Activated CD4-positive, alpha-beta T cell treated with anti-CD3 and anti-CD28 coated beads, Interleukin-10, Interleukin-2, amounts not matched to agents 100 ng/mL and 50 ng/mL, durations not matched to agents 16 hours and 8 hours (primary cell): ENCODE results near the gene OPRL1.

ENCODE experiments used
- DNase-seq: peaks from one replicate; pipeline ENCODE4 v3.0.0-alpha.2; 2020

Gene OPRL1

DNA sequence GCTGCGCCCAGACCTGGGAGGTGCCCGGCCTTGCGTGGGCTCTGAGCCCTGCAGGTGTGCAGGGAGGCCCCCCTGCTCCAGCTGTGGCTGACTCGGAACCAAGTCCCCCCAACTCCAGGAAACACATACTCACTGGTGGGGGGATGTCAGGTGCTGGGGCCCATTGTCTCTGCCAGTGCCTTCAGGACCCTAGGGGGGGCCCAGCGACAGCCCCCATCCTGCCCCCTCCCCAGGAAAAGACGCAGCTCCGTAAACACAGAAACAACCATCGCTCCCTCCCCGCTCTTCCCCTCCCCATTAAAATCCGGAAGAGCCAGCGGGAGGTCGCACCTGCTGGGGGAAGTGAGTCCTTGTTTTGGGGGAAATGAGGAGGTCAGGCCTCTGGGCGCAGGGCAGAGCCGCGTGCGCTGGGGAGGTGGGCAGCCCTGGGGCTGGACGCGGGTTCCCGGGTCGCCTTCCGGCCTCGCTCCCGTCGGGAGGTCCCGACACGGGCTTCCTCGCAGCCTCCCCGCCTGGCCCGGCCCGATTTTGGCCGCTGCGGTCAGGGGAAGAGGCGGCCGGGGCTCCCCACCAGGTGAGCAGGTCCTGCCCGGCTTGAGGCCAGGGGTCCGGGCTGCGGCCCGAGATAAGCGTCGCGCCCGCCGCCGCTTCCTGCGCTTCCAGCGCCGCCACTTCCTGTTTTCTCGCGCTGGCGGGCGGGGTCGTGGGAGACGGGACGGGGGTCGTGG is 37.7 kb upstream of the OPRL1 start:
- DNase-seq, result no peak

GRCh38 chr20:64043768-64044167 is 36.1 kb upstream of the OPRL1 start:
- no peak for DNase-seq

GRCh38 chr20:64044484-64045247 is 35.2 kb upstream of the OPRL1 start:
- no peak for DNase-seq

DNA sequence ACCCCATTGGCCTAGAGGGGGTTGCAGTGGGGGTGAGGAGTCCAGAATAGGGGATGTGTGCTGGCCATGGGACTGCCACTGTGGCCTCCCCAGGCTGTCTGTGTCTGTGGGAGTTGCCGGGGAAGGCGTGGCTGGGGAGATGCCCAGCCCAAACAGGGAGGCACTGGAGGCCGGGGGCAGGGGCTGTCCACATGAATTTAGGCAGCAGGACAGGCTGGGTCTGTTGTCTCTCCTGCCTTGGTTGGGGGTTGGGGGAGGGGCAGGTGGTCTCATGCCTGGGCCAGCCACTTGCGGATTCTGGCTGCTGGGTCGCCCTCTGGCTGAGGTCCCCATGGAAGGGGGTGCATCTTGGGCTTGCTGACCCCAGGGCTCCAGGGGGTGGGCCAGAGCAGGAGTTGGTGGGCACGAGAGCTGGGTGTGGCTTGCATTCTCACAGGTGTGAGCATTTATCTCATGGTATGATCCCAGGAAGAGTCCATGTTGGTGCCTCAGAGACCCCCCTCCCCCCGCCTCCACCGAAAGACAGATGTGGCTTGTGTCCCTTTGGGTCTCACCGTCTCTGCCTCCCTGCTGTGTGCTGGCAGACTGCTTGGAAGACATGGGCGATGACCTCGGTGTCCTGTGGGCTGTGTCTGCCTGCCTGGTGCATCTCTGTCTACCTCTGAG is 34.4 kb upstream of the OPRL1 start:
- DNase-seq, result no peak

- no peak for DNase-seq
Measured at GRCh38 chr20:64047046-64047389, 32.9 kb upstream of the OPRL1 start.

GRCh38 chr20:64047968-64048401 is 31.9 kb upstream of the OPRL1 start:
- DNase-seq, result no peak

GRCh38 chr20:64048402-64049044 is 31.4 kb upstream of the OPRL1 start:
- no peak for DNase-seq

- peak; percentile 53 for DNase-seq
Measured at GRCh38 chr20:64049060-64049877, 30.6 kb upstream of the OPRL1 start, which contains the start of gene SOX18. Gene SOX18, minus strand, starts transcription at chr20:64049639. Its CDS starts 123 bp downstream, at chr20:64049516.

GRCh38 chr20:64049878-64050260 is 30.0 kb upstream of the OPRL1 start:
- no peak for DNase-seq

GRCh38 chr20:64050261-64051032 is 29.4 kb upstream of the OPRL1 start:
- no peak for DNase-seq

DNA sequence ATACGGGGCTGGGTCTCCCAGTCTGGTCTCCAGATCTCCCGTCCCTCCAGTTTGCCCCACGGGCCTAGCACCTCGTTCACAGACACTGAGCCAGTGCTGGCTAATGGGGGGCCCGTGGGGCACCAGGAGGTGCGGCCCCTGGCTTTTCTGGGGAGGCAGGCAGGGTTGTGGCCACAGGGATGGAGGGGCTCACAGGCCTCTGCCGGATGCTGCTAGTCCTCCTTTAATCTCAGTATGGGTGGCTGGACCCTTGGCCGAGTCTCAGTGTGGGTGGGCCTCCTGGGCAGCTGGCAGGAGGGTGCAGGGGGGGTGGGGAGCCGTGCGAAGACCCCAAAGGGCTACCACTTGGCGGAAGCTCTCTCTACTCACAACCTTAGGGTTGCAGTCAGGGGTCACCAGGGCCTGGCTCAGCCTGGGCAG is 28.8 kb upstream of the OPRL1 start:
- DNase-seq, result no peak

DNA sequence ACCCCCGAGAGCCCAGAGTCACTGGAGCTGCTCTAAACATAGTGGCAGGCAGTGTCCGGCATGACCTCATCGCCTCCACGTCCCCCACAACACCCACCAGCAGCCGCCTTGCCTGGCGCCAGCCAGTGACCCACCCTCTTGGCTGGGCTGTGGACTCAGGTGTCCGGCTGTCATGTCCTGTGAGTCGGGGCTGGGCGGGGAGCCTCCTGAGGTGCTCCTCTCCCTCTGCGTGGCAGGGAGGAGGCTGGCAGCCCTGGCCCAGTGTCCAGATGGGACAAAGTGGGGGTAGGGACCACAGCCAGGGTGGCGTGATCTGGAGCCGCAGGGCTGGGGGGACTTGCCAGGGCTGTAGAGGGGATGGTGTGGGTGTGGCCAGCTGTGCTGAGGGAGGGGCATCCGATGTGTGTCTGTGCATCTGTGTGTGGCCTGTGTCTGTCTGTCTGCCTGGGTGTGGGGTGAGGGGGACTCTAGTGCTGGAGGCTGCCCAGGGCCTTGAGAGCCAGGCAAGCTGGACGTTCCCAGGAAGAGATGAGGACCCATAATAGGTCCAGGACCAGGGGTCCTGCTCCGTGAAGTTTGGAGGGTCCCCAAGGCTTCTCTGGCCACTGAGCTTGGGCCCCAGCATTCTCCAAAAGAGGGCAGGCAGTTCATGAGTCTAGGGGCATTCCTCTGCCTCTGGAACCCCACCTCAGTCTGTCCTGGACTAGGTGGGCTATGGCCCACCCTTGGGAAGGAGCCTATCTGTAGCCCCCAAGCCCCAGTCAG is 28.1 kb upstream of the OPRL1 start:
- DNase-seq, result no peak

GRCh38 chr20:64052326-64052722 is 27.6 kb upstream of the OPRL1 start:
- no peak for DNase-seq

DNA sequence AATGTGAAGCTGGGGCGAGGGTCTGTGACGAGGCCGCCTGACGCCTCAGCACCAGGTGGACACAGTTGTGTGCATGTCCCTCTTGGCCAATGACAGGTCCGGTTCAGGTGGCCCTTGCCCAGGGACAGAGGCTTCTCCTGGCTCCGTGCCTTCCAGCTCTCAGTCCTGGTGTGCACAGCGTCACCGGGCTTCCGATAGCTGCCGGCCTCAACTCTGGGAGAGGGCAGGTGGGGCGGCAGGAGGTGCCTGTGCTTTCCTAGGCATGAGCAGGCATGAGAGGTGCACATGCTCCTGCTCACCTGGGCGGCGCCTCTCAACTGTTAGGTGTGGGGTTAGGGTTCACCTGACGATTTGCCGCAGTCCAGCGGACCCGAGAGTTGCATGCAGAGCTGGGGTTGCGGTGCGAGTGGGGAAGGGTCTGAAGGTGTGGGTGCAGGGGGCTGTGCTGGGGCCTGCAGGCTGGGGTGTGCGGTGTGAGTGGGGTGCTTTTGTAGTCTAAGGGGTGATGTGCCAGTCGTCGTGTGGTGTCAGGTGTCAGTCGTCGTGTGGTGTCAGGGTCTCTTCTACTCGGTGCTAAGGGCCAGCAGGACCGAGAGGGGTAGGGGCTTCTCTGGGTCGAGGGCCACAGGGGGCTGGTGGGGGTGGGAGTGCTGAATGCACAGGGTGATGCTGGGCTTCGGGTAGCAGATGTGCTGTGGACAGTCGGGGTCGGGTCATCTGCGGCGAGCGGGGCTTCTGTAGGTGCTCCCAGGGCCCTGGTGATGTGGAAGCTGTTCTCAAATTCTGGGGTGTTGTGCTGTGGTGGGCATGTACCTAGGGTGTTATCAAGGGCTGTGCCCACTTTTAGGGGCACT is 26.7 kb upstream of the OPRL1 start:
- no peak for DNase-seq

DNA sequence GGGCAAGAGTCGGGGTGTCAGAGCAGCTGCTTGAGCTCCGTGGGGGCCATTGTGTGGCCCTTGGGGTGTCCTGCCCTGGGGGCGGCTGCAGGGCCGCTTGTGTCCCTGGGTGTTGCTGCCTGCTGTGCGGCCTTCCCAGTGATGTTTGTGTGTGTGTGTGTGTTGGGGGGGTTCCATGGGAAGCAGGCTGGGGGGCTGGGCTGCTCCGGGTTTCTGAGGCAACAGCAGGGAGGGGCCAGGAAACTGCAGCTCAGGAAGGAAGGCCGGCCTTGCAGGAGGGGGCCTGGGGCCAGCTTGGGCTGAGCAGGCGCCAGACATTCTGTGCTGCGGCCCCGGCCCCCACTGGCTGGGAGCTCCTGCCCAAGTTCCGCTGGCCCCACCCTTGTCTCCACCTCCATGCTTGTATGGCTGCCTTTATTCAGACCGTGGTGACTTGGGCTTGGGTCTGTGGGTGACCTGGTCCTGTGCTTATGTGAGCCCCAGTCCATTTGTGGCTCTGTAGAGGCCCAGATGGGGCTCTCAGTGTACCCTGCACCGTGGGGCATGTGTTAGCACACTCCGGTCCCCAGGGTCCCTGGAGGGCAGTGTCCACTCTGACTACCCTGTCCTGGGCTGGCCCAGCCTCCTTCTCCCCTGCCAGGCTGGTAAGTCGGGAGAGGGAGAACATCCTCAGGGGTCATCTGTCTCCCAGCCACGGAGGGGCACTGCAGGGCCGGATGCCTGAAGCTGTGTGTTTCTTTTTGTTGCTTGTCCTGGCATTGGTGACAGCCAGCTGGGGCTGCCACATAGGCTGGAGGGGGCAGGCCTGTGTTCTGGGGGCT is 25.8 kb upstream of the OPRL1 start:
- no peak for DNase-seq

GRCh38 chr20:64055396-64055892 is 24.4 kb upstream of the OPRL1 start:
- no peak for DNase-seq

DNA sequence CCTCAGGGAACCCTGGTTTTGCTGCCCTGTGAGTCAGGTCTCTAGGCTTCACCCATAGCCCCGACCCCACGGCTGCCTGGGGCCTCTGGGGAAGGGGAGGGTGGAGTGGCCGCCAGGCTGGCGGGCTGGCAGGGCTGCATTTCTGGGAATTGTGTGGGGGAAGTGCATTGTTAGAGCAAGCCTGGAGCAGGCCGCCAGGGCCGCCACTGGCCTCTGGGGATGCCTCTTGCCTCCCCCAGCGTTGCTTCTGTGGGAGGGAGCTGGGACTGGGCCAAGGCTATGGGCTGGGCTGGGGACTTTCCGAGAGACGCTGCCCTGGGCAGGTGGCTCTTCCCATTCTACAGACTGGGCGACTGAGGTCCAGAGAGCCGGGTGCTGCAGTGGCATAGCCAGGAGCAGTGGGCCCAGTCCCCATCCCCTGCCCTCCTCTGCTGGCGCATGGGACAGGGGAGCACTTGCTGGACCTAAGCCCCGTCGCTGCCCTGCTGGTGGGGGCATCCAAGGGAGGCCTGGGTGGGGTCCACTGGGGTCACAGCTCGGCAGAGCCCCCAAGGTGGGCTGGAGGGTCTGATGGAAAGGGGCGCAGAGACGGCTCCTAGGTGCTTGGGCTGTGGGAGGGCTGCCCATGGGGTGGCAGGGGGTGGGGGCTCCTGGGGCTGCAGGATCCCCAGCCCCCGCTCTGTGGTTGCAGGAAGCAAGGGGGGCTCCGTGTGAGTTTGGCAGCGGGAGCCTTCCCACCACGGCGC is 23.8 kb upstream of the OPRL1 start:
- DNase-seq, result no peak

DNA sequence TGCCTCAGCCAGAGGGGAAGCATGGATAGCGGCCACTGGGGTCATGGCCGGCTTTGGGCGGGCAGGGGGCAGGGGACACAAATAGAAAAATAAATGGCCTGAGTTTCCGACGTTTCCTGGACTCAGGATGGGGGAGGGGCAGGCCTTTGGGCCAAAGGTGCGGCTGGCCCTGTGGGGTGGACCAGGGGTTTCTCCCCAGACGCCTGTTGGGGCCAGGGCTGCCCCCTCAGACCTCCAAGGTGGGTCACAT is 23.3 kb upstream of the OPRL1 start:
- DNase-seq, result no peak
